Stimulated activated CD8-positive, alpha-beta memory T cell treated with anti-CD3 and anti-CD28 coated beads, Interleukin-12 subunit alpha, Interleukin-12 subunit beta, amount 100 ng/mL, for 4 hours (primary cell): ENCODE measurements around the gene HEMGN.

Source experiments
- DNase-seq: peaks from one replicate; pipeline ENCODE4 v3.0.0-alpha.2; 2020; ENCODE audit warnings: low read depth

Gene HEMGN

GRCh38 chr9:97895695-97896332 lies 42.2 kb downstream of the HEMGN start:
- no peak for DNase-seq

- DNase-seq: no peak
Measured at GRCh38 chr9:97895211-97895610, 42.8 kb downstream of the HEMGN start.

GRCh38 chr9:97892421-97892820 lies 45.6 kb downstream of the HEMGN start:
- no peak for DNase-seq

- no peak for DNase-seq
Measured at GRCh38 chr9:97891736-97892135, 46.2 kb downstream of the HEMGN start.

- DNase-seq: no peak
Measured at GRCh38 chr9:97889941-97890887, 47.8 kb downstream of the HEMGN start.

GRCh38 chr9:97880336-97880735 lies 57.6 kb downstream of the HEMGN start:
- DNase-seq: no peak
